Measurements from ENCODE around the gene SHB.
A peak's percentile ranks its signal among the peaks of the same experiment; 100 is the strongest.

DNA sequence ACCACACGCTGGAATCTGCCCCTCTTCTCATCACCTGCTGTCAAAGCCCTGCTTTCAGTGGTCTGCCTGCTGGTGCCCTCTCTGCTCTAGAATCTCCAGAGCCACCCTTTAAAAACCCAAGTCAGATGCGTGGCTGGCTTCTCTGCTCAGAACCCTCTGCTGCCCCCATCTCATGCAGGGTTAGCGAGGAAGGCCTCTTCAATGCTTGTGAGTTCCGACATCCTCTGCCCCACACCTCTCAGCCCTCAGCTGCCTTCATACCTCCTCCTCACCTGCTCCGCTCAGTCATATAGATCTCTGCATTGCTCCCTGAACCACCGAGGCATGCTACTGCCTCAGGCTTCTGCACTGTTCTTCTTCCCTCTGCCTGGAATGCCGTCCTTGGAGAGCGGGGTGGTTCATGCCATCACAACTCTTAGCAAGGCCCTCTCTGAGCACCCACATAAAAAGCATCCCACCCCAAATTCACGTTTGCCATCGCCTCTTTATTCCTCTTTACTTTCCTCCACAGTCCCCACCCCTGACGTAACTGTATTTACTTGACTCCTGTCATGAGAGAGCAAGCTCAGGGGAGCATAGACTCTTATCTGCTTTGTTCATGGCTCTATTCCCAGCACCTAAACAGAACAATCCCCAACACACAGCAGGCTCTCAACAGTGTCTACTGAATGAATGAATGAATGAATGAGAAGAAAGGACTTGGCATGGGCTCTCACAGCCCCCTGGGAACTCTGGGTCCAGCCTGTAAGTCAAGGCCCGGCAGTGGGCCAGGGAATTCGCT, 10.4 kb downstream of the SHB start:
- TF ChIP-seq CHD2 (IDR thresholded peaks at IDR 0.05; ENCODE audit: low read length), result no peak
- TF ChIP-seq, protein P1, sequence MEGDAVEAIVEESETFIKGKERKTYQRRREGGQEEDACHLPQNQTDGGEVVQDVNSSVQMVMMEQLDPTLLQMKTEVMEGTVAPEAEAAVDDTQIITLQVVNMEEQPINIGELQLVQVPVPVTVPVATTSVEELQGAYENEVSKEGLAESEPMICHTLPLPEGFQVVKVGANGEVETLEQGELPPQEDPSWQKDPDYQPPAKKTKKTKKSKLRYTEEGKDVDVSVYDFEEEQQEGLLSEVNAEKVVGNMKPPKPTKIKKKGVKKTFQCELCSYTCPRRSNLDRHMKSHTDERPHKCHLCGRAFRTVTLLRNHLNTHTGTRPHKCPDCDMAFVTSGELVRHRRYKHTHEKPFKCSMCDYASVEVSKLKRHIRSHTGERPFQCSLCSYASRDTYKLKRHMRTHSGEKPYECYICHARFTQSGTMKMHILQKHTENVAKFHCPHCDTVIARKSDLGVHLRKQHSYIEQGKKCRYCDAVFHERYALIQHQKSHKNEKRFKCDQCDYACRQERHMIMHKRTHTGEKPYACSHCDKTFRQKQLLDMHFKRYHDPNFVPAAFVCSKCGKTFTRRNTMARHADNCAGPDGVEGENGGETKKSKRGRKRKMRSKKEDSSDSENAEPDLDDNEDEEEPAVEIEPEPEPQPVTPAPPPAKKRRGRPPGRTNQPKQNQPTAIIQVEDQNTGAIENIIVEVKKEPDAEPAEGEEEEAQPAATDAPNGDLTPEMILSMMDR (IDR thresholded peaks at IDR 0.05; ENCODE audit: control extremely low read depth in 1 of 3, insufficient read depth in 1 of 3, low read depth in 1 of 3, low read length in 3 of 3), result no peak
- TF ChIP-seq TBP (IDR thresholded peaks at IDR 0.05; ENCODE audit: low read depth, low read length), result no peak
- no peak for TF ChIP-seq POLR2A (IDR thresholded peaks at IDR 0.05; ENCODE audit: control extremely low read depth in 1 of 2, low read depth in 2 of 2, low read length in 2 of 2)
- TF ChIP-seq, protein P2, sequence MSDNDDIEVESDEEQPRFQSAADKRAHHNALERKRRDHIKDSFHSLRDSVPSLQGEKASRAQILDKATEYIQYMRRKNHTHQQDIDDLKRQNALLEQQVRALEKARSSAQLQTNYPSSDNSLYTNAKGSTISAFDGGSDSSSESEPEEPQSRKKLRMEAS (IDR thresholded peaks at IDR 0.05), result no peak
- TF ChIP-seq RXRA (IDR thresholded peaks at IDR 0.05; ENCODE audit: insufficient read depth, low read depth, low read length), result no peak
- no peak for TF ChIP-seq EZH2 (IDR thresholded peaks at IDR 0.05; ENCODE audit: low read depth, low read length, severe bottlenecking)
- no peak for TF ChIP-seq KDM1A (IDR thresholded peaks at IDR 0.05; ENCODE audit: borderline replicate concordance, low read length)
- TF ChIP-seq TCF12 (IDR thresholded peaks at IDR 0.05; ENCODE audit: low read depth, low read length), result no peak
- TF ChIP-seq EP300 (IDR thresholded peaks at IDR 0.05; ENCODE audit: borderline replicate concordance in 1 of 2, low read depth in 2 of 2, low read length in 2 of 2), result no peak
- peak in 1 of 2 experiments; percentile 22; a peak in 2 of 4 replicates for TF ChIP-seq RAD21 (IDR thresholded peaks at IDR 0.05 in 1 of 2, conservative IDR thresholded peaks at IDR 0.05 in 1 of 2; ENCODE audit: low read depth in 2 of 2, low read length in 2 of 2)
- no peak for TF ChIP-seq ASH2L (IDR thresholded peaks at IDR 0.05; ENCODE audit: low read length)
- no peak for TF ChIP-seq JUND (IDR thresholded peaks at IDR 0.05; ENCODE audit: low read length)
- no peak for TF ChIP-seq CEBPB (IDR thresholded peaks at IDR 0.05; ENCODE audit: low read depth, low read length)
